ENCODE measurements around the gene RUVBL1.

GRCh38 chr3:128163432-128163831 is 39.8 kb upstream of the RUVBL1 start:
- TF ChIP-seq CTCF (optimal IDR thresholded peaks at IDR 0.05 in 1 of 3, IDR thresholded peaks at IDR 0.05 in 1 of 3, conservative IDR thresholded peaks at IDR 0.05 in 1 of 3; ENCODE audit: extremely low read depth in 1 of 3, insufficient read depth in 2 of 3, low read length in 3 of 3) = no peak
- no peak for TF ChIP-seq EZH2 (IDR thresholded peaks at IDR 0.05; ENCODE audit: low read length)
